GM13977 (cell line): ENCODE results near the gene MINDY4.

ENCODE experiments used
- DNase-seq: peaks from one replicate; pipeline ENCODE4 v3.0.0; 2012; ENCODE audit warnings: low spot score
- CTCF ChIP-seq: IDR thresholded peaks from 2 replicates; pipeline ENCODE4 v1.5.1; 2012; ENCODE audit warnings: mild to moderate bottlenecking, control low read depth; ENCODE audit not compliant: insufficient read depth; ENCODE audit errors: extremely low read depth, missing control alignments
- in situ Hi-C: fragments of 300-500 bp; cut with MboI; formaldehyde crosslinking; loops from one replicate; pipeline ENCODE4 v1.12.0; 2022; ENCODE audit warnings: low sequenced_read_pairs, low pct_unique_long_range_greater_than_20kb, mixed read lengths, inconsistent platforms; ENCODE audit not compliant: unreplicated experiment

MINDY4 gene

DNA sequence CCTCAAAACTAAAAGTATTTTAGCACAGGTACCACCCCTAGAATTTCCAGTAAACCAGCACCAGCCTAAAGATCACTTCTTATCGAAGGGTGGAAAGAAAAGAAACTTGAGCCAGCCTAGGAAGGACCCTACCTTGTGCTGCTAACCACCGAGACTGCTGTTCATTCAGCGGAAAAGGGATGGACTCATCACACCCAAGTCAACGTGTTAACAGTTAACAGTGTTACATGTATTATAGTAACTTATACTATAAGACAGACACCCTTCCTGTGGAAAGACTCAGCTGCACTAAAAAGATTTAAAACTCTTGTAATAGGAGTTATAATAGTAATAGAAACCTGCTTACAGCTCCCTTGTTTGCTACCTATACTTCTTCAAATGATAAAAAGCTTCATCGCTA is 39.8 kb downstream of the MINDY4 start:
- no peak for TF ChIP-seq CTCF
- no peak for DNase-seq
- in situ Hi-C loops: no loop called here

- no peak for TF ChIP-seq CTCF
- in situ Hi-C loops: no loop called here
Observed at GRCh38 chr7:30812676-30813075, 41.5 kb downstream of the MINDY4 start.

DNA sequence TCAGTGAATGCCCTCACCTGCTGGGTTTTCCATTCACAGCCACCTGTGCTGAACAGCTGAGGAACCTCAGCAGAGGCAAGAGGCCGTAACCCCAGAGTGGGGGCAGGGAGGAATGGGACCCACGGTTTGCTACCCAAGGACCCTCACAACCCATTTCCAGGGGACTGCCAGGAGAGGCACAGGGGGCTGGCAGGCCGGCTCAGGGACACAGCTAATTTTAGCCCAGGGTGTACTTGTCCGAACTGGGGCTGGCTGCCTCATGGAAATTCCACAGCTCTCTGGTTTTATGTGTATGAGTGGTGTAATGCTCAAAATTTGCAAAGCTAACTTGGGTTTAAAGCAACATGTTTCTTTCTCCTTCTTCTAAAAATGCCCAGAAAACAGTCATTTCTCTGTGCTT is 42.2 kb downstream of the MINDY4 start:
- in situ Hi-C loops: no loop called here
- no peak for DNase-seq
- TF ChIP-seq CTCF: no peak

More at GRCh38 chr7:30812676-30813075, 41.5 kb downstream of the MINDY4 start:
- no peak for DNase-seq

GRCh38 chr7:30814700-30815387 is 43.6 kb downstream of the MINDY4 start:
- DNase-seq: no peak
- in situ Hi-C loops: no loop called here
- no peak for TF ChIP-seq CTCF

DNA sequence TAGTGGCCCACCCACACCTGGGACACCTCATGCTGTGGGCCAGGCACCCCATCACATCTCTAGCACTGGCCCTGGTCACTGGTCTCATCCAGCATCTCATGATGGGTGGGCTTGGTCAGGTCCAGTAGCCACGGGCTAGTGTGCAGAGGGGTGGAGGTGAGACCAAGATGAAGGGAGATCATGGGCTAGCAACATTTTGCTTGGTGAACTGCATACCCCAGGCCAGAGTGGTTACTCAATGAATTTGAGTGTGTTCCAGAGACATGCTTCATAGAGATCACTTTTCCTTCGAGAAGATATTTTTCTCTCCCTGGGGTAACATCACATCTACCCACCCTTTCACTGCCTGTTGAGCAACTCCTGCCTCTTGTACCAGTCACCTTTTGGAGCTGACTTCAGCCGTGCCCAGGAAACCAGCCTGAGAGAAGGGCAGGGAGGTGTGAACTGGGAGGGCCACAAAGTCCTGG is 44.2 kb downstream of the MINDY4 start:
- TF ChIP-seq CTCF: no peak
- no peak for DNase-seq
- in situ Hi-C loops: no loop called here

GRCh38 chr7:30815951-30816644 is 44.9 kb downstream of the MINDY4 start:
- no peak for TF ChIP-seq CTCF
- no peak for DNase-seq
- in situ Hi-C loops: no loop called here
